GM18511 (cell line): Measurements from ENCODE around the gene NRBF2.

Experiments
- ATAC-seq: cut with Tn5 transposase; IDR thresholded peaks from one replicate; pipeline ENCODE4 v1.9.1; 2021; ENCODE audit warnings: mild to moderate bottlenecking, moderate library complexity; ENCODE audit not compliant: unreplicated experiment

NRBF2 gene

GRCh38 chr10:63157845-63158624 is 24.9 kb downstream of the NRBF2 start:
- peak; percentile 78 for ATAC-seq

GRCh38 chr10:63161592-63161991 is 28.5 kb downstream of the NRBF2 start:
- ATAC-seq, result no peak

DNA sequence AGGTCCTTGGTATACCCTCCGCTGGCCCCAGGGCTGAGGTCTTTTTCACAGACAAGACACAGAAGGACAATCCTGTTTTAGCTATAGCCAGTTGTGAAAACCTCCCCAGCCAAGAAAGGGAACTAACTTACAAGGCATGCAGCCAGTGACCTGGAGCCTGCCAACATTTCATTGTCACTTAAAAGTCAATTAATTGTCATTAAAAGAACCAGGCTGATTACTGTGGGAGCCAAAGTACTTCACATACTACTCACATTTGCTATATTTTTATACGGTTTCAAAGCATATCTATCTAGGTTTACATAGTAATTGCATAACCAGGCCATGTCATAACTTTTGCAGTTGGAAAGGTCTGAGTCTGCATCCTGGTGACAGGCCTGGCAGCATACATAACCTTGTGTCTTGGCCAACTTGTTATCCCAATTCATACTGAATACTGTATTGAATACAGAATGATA is 31.1 kb downstream of the NRBF2 start:
- no peak for ATAC-seq

DNA sequence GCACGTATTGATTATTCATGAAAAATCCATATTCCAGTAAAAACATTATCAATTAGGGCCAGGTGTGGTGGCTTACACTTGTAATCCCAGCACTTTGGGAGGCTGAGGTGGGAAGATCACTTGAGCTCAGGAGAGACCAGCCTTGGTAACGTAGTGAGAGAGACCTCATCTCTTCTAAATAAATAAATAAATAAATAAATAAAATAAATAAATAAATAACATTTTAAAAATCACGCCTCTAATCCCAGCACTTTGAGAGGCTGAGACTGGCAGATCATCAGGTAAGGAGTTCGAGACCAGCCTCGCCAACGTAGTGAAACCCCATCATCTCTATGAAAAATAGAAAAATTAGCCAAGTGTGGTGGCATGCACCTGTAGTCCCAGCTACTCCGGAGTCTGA is 32.1 kb downstream of the NRBF2 start:
- ATAC-seq, result no peak

- peak; percentile 59 for ATAC-seq
Measured at GRCh38 chr10:63166742-63167258, 33.7 kb downstream of the NRBF2 start.

DNA sequence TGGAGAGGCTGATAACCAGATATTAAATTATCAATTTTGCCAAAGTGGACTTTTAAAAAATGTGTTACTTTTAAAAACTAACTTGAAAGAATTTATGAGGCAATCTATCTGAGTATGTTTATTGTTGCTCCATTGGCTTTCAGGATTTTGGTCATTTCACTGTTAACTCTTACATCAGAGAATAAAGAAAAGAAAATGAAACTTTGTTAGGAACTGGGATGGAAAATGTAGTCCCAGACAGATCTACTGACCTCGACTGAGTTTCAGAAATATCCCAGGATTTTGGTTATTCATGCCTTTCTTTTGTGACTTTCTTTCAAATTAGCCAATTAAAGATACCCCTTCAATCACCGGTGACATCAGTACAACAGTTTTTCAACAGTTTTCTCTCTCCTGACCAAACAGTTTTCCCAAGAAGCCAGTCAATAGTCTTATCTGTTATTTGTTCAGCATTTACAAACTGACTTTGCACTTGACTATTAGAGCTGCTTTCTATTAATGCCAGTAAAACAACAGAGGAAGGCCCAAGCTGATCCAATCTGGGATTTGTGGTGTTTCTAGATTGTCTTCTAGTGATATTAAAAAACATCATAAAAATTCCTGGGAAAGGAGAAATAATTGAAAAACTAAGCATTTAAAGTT is 35.8 kb downstream of the NRBF2 start:
- ATAC-seq, result no peak

DNA sequence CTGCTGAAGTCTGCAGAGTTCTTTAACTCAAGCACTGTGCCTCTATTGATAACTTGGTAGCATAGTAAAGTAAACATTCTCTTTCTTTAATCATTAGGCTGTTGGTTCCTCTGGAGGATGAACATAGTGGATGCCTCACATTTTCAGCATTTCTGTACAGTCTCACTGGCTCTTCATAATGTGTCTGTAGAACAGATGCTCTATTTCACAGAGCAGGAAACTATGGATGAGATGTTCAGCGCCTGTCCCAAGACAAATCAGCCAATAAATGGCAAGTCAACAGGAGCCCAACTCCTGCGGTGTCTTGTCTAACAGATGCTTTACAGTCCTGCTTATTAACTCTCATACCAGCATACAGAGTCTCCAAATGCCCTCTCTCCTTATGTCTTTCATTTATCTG is 36.5 kb downstream of the NRBF2 start:
- no peak for ATAC-seq

DNA sequence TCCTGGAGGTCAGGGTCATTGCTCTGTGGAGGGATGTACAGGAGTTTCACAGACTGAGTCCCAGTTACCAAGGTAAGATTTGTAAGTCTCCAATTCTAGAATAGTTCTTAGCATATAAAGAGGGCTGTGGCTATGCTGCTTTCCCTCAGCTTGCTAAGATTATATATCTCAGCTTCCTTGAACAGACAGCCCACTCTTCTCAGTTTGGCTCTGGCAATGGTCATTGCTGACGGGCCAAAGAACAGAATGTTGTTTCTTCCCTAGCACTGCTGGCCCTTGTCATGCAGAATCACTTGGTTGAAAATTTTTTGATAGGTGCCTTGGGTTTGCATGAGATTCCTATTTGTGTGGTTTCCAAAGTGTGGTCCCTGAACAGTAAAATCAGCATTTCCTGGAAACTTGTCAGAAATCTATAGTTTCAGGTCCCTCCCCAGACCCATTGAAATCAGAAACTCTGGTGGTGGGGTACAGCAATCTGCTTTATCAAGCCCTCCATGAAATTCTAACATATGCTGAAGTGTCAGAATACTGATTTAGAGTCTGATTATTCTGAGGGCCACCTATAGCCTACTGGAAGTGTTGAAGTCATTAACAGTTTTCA is 38.2 kb downstream of the NRBF2 start:
- ATAC-seq, result no peak

GRCh38 chr10:63171926-63172325 is 38.8 kb downstream of the NRBF2 start:
- no peak for ATAC-seq

DNA sequence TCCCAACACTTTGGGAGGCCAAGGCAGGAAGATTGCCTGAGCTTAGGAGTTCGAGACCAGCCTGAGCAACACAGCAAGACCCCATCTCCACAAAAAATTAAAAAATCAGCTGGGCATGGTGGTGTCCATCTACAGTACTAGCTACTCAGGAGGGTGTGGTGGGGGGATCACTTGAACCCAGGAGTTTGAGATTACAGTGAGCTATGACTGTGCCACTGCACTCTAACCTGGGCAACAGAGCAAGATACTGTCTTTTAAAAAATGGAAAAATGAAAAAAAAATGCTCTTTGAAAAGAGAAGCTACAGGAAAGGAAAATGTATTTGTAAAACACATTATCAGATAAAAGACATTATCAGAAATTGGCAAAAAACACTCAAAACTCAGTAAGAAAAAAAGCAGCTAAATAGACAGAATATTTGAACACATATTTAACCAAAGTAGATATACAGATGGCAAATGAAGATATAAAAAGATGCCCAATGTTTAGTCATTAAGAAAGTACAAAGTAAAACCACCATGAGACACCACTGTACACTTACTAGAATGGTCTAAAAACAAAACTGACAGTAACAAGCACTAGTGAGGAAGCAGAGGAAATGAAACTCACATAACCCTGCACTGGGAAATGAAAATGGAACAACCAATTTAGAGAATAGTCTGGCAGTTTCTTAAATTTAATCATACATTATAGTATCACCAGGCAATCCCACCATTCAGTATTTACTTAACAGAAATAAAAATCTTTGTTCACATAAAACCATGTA is 40.5 kb downstream of the NRBF2 start:
- peak; percentile 99 for ATAC-seq

GRCh38 chr10:63175534-63175933 is 42.4 kb downstream of the NRBF2 start:
- no peak for ATAC-seq

DNA sequence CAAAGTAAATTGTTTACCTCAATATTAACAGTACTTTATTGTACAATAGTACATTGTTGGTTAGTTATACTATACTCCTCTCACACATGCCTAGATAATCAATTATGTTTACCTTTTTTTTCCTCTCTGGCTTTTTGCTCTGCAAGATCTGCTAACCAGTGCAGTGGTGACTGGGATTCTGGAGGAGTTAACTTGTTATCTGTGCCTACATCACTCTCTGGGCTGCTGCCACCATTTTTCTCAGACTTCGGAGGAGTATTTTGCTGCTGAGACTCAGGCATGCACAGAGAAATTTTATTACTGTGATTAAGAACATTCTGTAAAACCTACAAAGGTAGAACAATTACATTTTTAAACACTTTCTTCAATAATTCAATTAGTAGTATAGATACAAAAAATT is 59.7 kb downstream of the NRBF2 start:
- no peak for ATAC-seq

DNA sequence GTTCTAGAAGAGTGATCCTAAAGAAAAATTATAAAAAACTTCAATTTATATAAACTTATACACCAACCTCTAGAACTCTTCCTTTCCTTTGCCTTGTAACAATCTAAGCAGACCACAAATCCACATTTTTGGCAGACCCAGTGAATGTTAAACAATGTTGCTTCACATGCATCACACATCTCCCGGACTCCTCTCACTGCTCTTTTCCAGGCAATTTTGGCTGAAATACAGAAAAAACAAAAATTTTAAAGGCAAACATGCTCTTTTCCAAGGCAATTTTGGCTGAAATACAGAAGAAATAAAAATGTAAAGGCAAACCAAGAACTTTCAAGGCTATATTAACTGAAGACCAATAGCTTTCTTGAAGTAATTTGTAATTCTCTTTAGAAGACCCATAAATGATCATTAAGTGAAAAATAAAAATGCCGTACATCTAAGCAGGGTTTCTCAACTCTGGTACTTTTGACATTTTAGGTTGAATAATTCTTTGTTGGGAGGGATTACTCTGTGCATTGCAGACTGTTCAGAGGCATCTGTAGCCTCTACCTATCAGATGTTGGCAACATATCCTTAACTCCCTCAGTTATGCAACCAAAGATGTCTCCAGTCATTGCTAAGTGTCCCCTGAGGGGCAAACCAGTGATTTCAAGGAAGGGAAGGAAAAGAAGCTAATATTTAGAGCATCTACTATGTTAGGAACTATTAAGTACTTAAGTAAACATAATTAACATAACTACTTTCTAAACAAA is 64.4 kb downstream of the NRBF2 start:
- ATAC-seq, result no peak

DNA sequence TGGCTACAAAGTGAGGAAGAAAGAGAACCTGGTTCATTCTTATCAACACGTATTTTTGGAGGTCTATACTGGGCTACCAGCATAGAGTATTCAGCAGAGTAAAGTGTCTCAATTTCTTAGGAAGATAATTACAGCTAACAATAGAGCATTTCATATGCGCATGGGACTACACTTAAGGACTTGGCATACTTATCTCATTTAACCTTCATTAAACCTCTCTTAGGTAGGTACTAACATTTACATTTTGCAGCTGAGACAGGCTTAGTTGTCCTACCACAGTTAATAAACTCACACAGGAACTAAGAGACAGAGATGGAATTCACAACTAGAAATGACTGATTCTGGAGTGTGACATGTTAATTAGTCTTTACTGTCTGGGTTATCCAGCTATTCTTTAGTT is 66.6 kb downstream of the NRBF2 start:
- no peak for ATAC-seq

DNA sequence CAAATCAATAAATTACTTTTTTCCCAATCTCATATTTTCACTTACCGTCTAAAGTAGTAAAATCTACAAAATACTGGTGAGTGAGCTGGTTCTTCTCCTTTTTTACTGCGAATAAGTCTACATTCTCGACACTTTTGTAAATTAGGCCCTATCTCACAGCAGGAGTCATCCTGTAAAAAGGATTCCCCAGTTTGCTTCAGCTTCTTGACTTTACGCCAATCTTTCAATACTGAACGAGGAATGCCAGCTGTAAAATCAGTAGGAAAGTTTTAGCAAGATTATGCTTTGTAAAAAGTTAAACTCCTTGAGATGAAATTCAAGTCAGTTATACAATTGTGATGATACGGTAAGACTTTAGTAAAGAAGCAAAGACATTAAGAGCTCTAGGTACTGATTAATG is 67.3 kb downstream of the NRBF2 start:
- no peak for ATAC-seq

GRCh38 chr10:63201118-63201517 is 68.0 kb downstream of the NRBF2 start:
- no peak for ATAC-seq
